IPS-NIHi11 (cell line): ENCODE results near the gene ZNF853.
"Not testable (repeated sequence)": the region's sequence is repeated elsewhere in the genome, so short reads cannot be mapped to it uniquely, and the experiment has no call there.

Experiments used
- DNase-seq: peaks from one replicate; pipeline ENCODE4 v3.0.0; 2012; ENCODE audit warnings: mixed read lengths, low spot score

ZNF853 gene

GRCh38 chr7:6652446-6653011 lies 37.1 kb downstream of the ZNF853 start:
- DNase-seq = peak; percentile 33

GRCh38 chr7:6653071-6654003 lies 37.9 kb downstream of the ZNF853 start:
- DNase-seq = peak; percentile 39

GRCh38 chr7:6654113-6654841 lies 38.9 kb downstream of the ZNF853 start:
- DNase-seq = no peak

- no peak for DNase-seq
Observed at GRCh38 chr7:6654842-6655610, 39.6 kb downstream of the ZNF853 start.

- no peak for DNase-seq
Observed at GRCh38 chr7:6655636-6656385, 40.4 kb downstream of the ZNF853 start.

GRCh38 chr7:6656413-6656812 lies 41.0 kb downstream of the ZNF853 start:
- DNase-seq = no peak

- DNase-seq = no peak
Observed at GRCh38 chr7:6658618-6659345, 43.4 kb downstream of the ZNF853 start.

- not testable (repeated sequence) for DNase-seq
Observed at GRCh38 chr7:6670851-6671250, 55.4 kb downstream of the ZNF853 start.
